ENCODE results near the gene NPPA.

- TF ChIP-seq EZH2 (IDR thresholded peaks at IDR 0.05; ENCODE audit: insufficient read depth, poor library complexity, severe bottlenecking) (no peak), EZH2phosphoT487 (IDR thresholded peaks at IDR 0.05; ENCODE audit: insufficient read depth, low read depth) (no peak)
Observed at GRCh38 chr1:11850156-11850555, 2.6 kb upstream of the NPPA start.
